Measurements from ENCODE around the gene GCC2.

- TF ChIP-seq CTCF (conservative IDR thresholded peaks at IDR 0.05) (no peak), ZFX (IDR thresholded peaks at IDR 0.05) (no peak)
These were observed 564 bp downstream of the GCC2 start for GRCh38 chr2:108449410-108450130.
